HG02840 (cell line): ENCODE results near the gene SEH1L.

Experiments
- ATAC-seq: cut with Tn5 transposase; IDR thresholded peaks from one replicate; pipeline ENCODE4 v1.9.1; 2021; ENCODE audit warnings: mild to moderate bottlenecking, moderate library complexity, moderate number of reproducible peaks; ENCODE audit not compliant: unreplicated experiment, low FRiP score

The SEH1L gene

GRCh38 chr18:13028869-13029268 is 81.1 kb downstream of the SEH1L start:
- no peak for ATAC-seq

- ATAC-seq, result no peak
Observed at GRCh38 chr18:13032173-13032572, 84.4 kb downstream of the SEH1L start.

GRCh38 chr18:13035249-13035914 is 87.6 kb downstream of the SEH1L start:
- no peak for ATAC-seq

GRCh38 chr18:13036622-13037320 is 89.0 kb downstream of the SEH1L start:
- no peak for ATAC-seq
